Spinal cord (tissue), 10 donors: ENCODE measurements around the gene CPT1C. TPM values are rescaled to one million over a fixed set of nuclear protein-coding genes. Genes with fewer than 3 reads are reported as not detected.

Experiments
- DNase-seq, 6 donors: peaks; one replicate each; pipeline versions ENCODE4 v3.0.0 to v3.0.0-alpha.2; 2013 to 2015; ENCODE audit warnings: low spot score in 6 of 6, low read depth in 4 of 6
- H3K27ac ChIP-seq: one replicate; pipeline ENCODE4 v1.5.1; 2013; ENCODE audit warnings: low read depth, low read length, control low read depth
- H3K27me3 ChIP-seq: one replicate; pipeline ENCODE4 v1.6.1; 2013; ENCODE audit warnings: low read length; ENCODE audit not compliant: control insufficient read depth, insufficient read depth
- H3K36me3 ChIP-seq: one replicate; pipeline ENCODE4 v1.6.1; 2013; ENCODE audit warnings: low read length; ENCODE audit not compliant: control insufficient read depth, insufficient read depth
- H3K4me1 ChIP-seq: one replicate; pipeline ENCODE4 v1.6.1; 2013; ENCODE audit warnings: low read length; ENCODE audit not compliant: control insufficient read depth, insufficient read depth
- H3K4me3 ChIP-seq: one replicate; pipeline ENCODE4 v1.5.1; 2013; ENCODE audit warnings: low read depth, low read length, control low read depth
- H3K9me3 ChIP-seq: one replicate; pipeline ENCODE4 v1.6.1; 2013; ENCODE audit warnings: low read length; ENCODE audit not compliant: control insufficient read depth, insufficient read depth
- WGBS: methylation state at CpG from one replicate; pipeline ENCODE4 v1.1.5; 2013; ENCODE audit warnings: missing lambda C conversion rate; ENCODE audit not compliant: insufficient coverage; 5-methylcytosine and 5-hydroxymethylcytosine counted together
- polyA plus RNA-seq, 2 donors: library from polyadenylated mRNA; unstranded; fragments of 120-200 nt; gene quantifications; one replicate each; pipeline ENCODE4 v1.2.1, GENCODE V29; 2013; ENCODE audit not compliant: insufficient read length in 2 of 2
- total RNA-seq, 2 donors: library from RNA; depleted of rRNA in 1 of 2; stranded (reverse); fragments of 120-200 nt in 1 of 2; fragments of >200 nt in 1 of 2; gene quantifications; one replicate each; pipeline versions ENCODE4 v1.2.3 to v1.2.4, GENCODE V29; 2013 to 2014
- donor health status: healthy.

CPT1C gene
- total and polyA plus RNA-seq, 4 donors, result 23.2 to 128 (median 71.4) TPM

- H3K4me3 ChIP-seq, result no peak overlapping the region
- no peaks in the 10 kb centered on the region for H3K9me3 ChIP-seq
- 96% methylated on average over 10 of the region's 12 CpGs for WGBS
- H3K27me3 ChIP-seq, result no peaks in the 10 kb centered on the region
- H3K4me1 ChIP-seq, result peaks cover 5% of the 10 kb centered on the region
- H3K36me3 ChIP-seq, result peaks cover 94% of the 10 kb centered on the region
- no peak overlapping the region for H3K27ac ChIP-seq
- DNase-seq, result no peak
These were observed 32.1 kb upstream of the CPT1C start for GRCh38 chr19:49658566-49659442.

GRCh38 chr19:49660338-49660961 lies 30.5 kb upstream of the CPT1C start:
- Histone ChIP-seq H3K4me3 (no peak overlapping the region), H3K36me3 (peaks cover 78% of the 10 kb centered on the region), H3K4me1 (peaks cover 21% of the 10 kb centered on the region), H3K9me3 (no peaks in the 10 kb centered on the region), H3K27me3 (no peaks in the 10 kb centered on the region), H3K27ac (no peak overlapping the region)
- whole genome bisulfite sequencing, result 85% methylated on average over 6 of the region's 15 CpGs
- no peak for DNase-seq

- Histone ChIP-seq H3K9me3 (no peaks in the 10 kb centered on the region), H3K36me3 (peaks cover 62% of the 10 kb centered on the region), H3K4me3 (no peak overlapping the region), H3K27ac (no peak overlapping the region), H3K4me1 (peaks cover 35% of the 10 kb centered on the region), H3K27me3 (no peaks in the 10 kb centered on the region)
- 94% methylated on average over 15 of the region's 16 CpGs for WGBS
- no peak for DNase-seq
These were observed 28.9 kb upstream of the CPT1C start for GRCh38 chr19:49662011-49662410.

GRCh38 chr19:49663224-49663623 lies 27.7 kb upstream of the CPT1C start:
- Histone ChIP-seq H3K4me1 (peaks cover 35% of the 10 kb centered on the region), H3K4me3 (no peak overlapping the region), H3K27me3 (no peaks in the 10 kb centered on the region), H3K36me3 (peaks cover 50% of the 10 kb centered on the region), H3K9me3 (no peaks in the 10 kb centered on the region), H3K27ac (no peak overlapping the region)
- no peak for DNase-seq
- 92% methylated on average over 10 of the region's 12 CpGs for WGBS

GRCh38 chr19:49664171-49665035 lies 26.5 kb upstream of the CPT1C start:
- under 1% methylated on average over 53 of the region's 53 CpGs for WGBS
- H3K9me3 ChIP-seq, result no peaks in the 10 kb centered on the region
- H3K27me3 ChIP-seq, result no peaks in the 10 kb centered on the region
- H3K27ac ChIP-seq, result peak overlapping the region; percentile 95
- DNase-seq, result peak in 4 of 6 donors; percentile 67 to 92 (median 82)
- H3K4me3 ChIP-seq, result peak overlapping the region; percentile 92
- peaks cover 43% of the 10 kb centered on the region for H3K36me3 ChIP-seq
- H3K4me1 ChIP-seq, result peaks cover 35% of the 10 kb centered on the region

GRCh38 chr19:49665036-49665350 lies 25.9 kb upstream of the CPT1C start:
- Histone ChIP-seq H3K27ac (peak overlapping the region; percentile 95), H3K4me1 (peaks cover 35% of the 10 kb centered on the region), H3K36me3 (peaks cover 39% of the 10 kb centered on the region), H3K27me3 (no peaks in the 10 kb centered on the region), H3K9me3 (no peaks in the 10 kb centered on the region), H3K4me3 (peak overlapping the region; percentile 92)
- DNase-seq, result no peak
- 0% methylated on average over 7 of the region's 7 CpGs for WGBS

GRCh38 chr19:49665351-49666119 lies 25.4 kb upstream of the CPT1C start, which contains the start of the genes BCL2L12 and IRF3:
TSS of gene BCL2L12 (plus strand) at chr19:49665933. CDS start at chr19:49666693, 760 bp downstream.
TSS of gene IRF3 (minus strand) at chr19:49665857. CDS start at chr19:49664838, 1,019 bp downstream.
- H3K4me1 ChIP-seq, result peaks cover 35% of the 10 kb centered on the region

GRCh38 chr19:49666120-49666444 lies 24.8 kb upstream of the CPT1C start:
- 2% methylated on average over 9 of the region's 9 CpGs for WGBS
- peak overlapping the region; percentile 92 for H3K4me3 ChIP-seq
- peaks cover 32% of the 10 kb centered on the region for H3K36me3 ChIP-seq
- DNase-seq, result no peak
- no peaks in the 10 kb centered on the region for H3K27me3 ChIP-seq
- H3K9me3 ChIP-seq, result no peaks in the 10 kb centered on the region
- peaks cover 35% of the 10 kb centered on the region for H3K4me1 ChIP-seq
- peak overlapping the region; percentile 71 for H3K27ac ChIP-seq

More at GRCh38 chr19:49665351-49666119, 25.4 kb upstream of the CPT1C start, which contains the start of the genes BCL2L12 and IRF3:
- H3K27me3 ChIP-seq, result no peaks in the 10 kb centered on the region
- H3K27ac ChIP-seq, result peak within 1 kb of the TSS; percentile 95
- WGBS, result 0% methylated on average over 50 of the region's 50 CpGs
- peak in 5 of 6 donors; percentile 88 to 98 (median 90) for DNase-seq
- H3K36me3 ChIP-seq, result peaks cover 37% of the 10 kb centered on the region
- H3K9me3 ChIP-seq, result no peaks in the 10 kb centered on the region
- H3K4me3 ChIP-seq, result peak within 1 kb of the TSS; percentile 92

- H3K9me3 ChIP-seq, result no peaks in the 10 kb centered on the region
- no peaks in the 10 kb centered on the region for H3K27me3 ChIP-seq
- WGBS, result 91% methylated on average over 1 of the region's 2 CpGs
- DNase-seq, result no peak
- H3K27ac ChIP-seq, result no peak overlapping the region
- no peak overlapping the region for H3K4me3 ChIP-seq
- H3K4me1 ChIP-seq, result peaks cover 44% of the 10 kb centered on the region
- peaks cover 18% of the 10 kb centered on the region for H3K36me3 ChIP-seq
These were observed 23.4 kb upstream of the CPT1C start for GRCh38 chr19:49667473-49667872.
